ENCODE results near the gene PRTN3.

PRTN3 gene

DNA sequence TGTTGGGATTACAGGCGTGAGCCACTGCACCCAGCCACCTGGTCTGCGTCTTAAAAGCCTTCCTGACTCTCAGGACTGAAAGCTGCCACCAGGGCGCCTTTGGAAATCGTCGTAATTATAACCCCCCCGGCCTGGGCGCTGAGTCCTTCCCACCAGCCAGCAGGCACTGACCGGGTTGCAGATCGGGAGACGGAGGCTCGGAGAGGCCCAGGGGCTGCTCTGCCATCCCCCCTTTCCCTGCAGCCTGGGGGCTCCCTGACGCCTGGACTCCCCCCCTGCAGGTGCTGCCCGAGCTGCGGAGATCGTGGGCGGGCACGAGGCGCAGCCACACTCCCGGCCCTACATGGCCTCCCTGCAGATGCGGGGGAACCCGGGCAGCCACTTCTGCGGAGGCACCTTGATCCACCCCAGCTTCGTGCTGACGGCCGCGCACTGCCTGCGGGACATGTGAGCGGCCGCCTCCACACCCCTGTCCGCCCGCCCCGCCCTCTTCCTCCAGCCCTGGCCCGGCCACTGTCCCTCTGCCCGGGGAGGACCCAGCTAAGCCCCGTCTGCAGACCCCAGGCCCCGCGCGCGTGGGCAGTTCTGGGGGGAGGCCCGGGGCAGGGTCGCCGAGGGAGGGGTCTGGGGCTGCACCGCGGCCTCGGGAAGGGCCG lies 2.5 kb downstream of the PRTN3 start:
- Histone ChIP-seq H3K23ac (ENCODE audit: low read depth, low read length, poor library complexity) (no peak overlapping the region), H2BK12ac (ENCODE audit: low read length) (peak overlapping the region; percentile 58), H2AK5ac (ENCODE audit: low read depth, low read length) (peak overlapping the region; percentile 94), H3K4me1 (ENCODE audit: control insufficient read depth in 2 of 2, insufficient read depth in 1 of 2, low read depth in 1 of 2, low read length in 2 of 2) (peaks cover 9 to 13% of the 10 kb centered on the region in 2 donors), H2AFZ (ENCODE audit: low read length) (peak overlapping the region; percentile 85), H3K27me3 (ENCODE audit: control insufficient read depth in 3 of 3, insufficient read depth in 3 of 3, low read depth in 1 of 3, low read length in 3 of 3) (peaks cover 0 to 55% (median 13%) of the 10 kb centered on the region in 3 experiments), H3K36me3 (replicated peaks in 1 of 2; ENCODE audit: control insufficient read depth in 2 of 2, insufficient read depth in 2 of 2, low read length in 2 of 2) (no peaks in the 10 kb centered on the region), H3K14ac (ENCODE audit: low read length) (no peak overlapping the region), H3K79me1 (ENCODE audit: low read depth, low read length) (peaks cover 2% of the 10 kb centered on the region), H3K4ac (ENCODE audit: low read length) (peak overlapping the region; percentile 95), H2BK120ac (ENCODE audit: low read depth, low read length) (peak overlapping the region; percentile 72), H3K9me3 (replicated peaks in 1 of 2; ENCODE audit: control insufficient read depth in 2 of 2, insufficient read depth in 1 of 2, low read depth in 1 of 2, low read length in 2 of 2) (no peaks in the 10 kb centered on the region), H3K9ac (ENCODE audit: low read depth, low read length, poor library complexity) (peak overlapping the region; percentile 77), H4K8ac (ENCODE audit: low read depth, low read length) (peak overlapping the region; percentile 43), H3K4me3 (ENCODE audit: low read length in 2 of 2) (peak overlapping the region in 1 of 2 donors; percentile 70), H3K4me2 (ENCODE audit: insufficient read depth, low read length, poor library complexity, severe bottlenecking) (peak overlapping the region; percentile 69), H2BK15ac (ENCODE audit: low read length) (peak overlapping the region; percentile 94), H3K18ac (ENCODE audit: low read length) (peak overlapping the region; percentile 98), H2BK5ac (ENCODE audit: low read length) (no peak overlapping the region), H3K27ac (replicated peaks; ENCODE audit: low read length) (no peak overlapping the region), H4K91ac (ENCODE audit: low read depth, low read length, poor library complexity) (no peak overlapping the region)
- DNase-seq (ENCODE audit: low spot score), result no peak
- no CpG with 5 or more reads among the region's 46 CpGs for WGBS, 2 donors (ENCODE audit: extremely low coverage in 2 of 2, insufficient read length in 2 of 2, insufficient replicate concordance in 1 of 2)

DNA sequence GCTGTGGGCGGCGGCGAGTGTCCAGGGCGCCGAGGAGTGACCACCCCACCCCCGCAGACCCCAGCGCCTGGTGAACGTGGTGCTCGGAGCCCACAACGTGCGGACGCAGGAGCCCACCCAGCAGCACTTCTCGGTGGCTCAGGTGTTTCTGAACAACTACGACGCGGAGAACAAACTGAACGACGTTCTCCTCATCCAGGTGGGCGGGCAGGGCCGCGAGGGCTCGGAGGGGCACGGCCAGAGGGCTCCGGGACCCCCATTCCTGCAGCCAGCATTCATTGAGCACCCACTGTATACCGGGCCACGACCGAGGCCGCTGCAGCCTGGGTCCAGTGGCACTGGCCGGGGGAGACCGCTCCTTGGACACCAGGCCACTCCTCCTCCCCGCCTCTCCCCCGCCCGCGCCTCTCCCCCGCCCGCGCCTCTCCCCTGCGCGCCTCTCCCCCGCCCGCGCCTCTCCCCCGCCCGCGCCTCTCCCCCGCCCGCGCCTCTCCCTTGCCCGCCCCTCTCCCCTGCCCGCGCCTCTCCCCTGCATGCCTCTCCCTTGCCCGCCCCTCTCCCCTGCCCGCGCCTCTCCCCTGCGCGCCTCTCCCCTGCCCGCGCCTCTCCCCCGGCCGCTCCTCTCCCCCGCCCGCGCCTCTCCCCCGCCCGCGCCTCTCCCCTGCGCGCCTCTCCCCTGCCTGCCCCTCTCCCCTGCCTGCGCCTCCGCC lies 3.2 kb downstream of the PRTN3 start:
- Histone ChIP-seq H3K9ac (ENCODE audit: low read depth, low read length, poor library complexity) (peak overlapping the region; percentile 77), H3K4ac (ENCODE audit: low read length) (peak overlapping the region; percentile 95), H2BK120ac (ENCODE audit: low read depth, low read length) (peak overlapping the region; percentile 72), H3K23ac (ENCODE audit: low read depth, low read length, poor library complexity) (no peak overlapping the region), H3K18ac (ENCODE audit: low read length) (peak overlapping the region; percentile 98), H4K8ac (ENCODE audit: low read depth, low read length) (peak overlapping the region; percentile 17), H2BK15ac (ENCODE audit: low read length) (peak overlapping the region; percentile 94), H4K91ac (ENCODE audit: low read depth, low read length, poor library complexity) (no peak overlapping the region), H2BK5ac (ENCODE audit: low read length) (no peak overlapping the region), H3K36me3 (replicated peaks in 1 of 2; ENCODE audit: control insufficient read depth in 2 of 2, insufficient read depth in 2 of 2, low read length in 2 of 2) (no peaks in the 10 kb centered on the region), H3K4me3 (ENCODE audit: low read length in 2 of 2) (peak overlapping the region in 1 of 2 donors; percentile 70), H3K14ac (ENCODE audit: low read length) (peak overlapping the region; percentile 38), H2AK5ac (ENCODE audit: low read depth, low read length) (peak overlapping the region; percentile 94), H3K79me1 (ENCODE audit: low read depth, low read length) (peaks cover 2% of the 10 kb centered on the region), H3K9me3 (replicated peaks in 1 of 2; ENCODE audit: control insufficient read depth in 2 of 2, insufficient read depth in 1 of 2, low read depth in 1 of 2, low read length in 2 of 2) (no peaks in the 10 kb centered on the region), H2AFZ (ENCODE audit: low read length) (peak overlapping the region; percentile 85), H3K27ac (replicated peaks; ENCODE audit: low read length) (no peak overlapping the region), H3K27me3 (ENCODE audit: control insufficient read depth in 3 of 3, insufficient read depth in 3 of 3, low read depth in 1 of 3, low read length in 3 of 3) (peaks cover 0 to 55% (median 13%) of the 10 kb centered on the region in 3 experiments), H3K4me1 (ENCODE audit: control insufficient read depth in 2 of 2, insufficient read depth in 1 of 2, low read depth in 1 of 2, low read length in 2 of 2) (peaks cover 9 to 13% of the 10 kb centered on the region in 2 donors), H2BK12ac (ENCODE audit: low read length) (peak overlapping the region; percentile 98), H3K4me2 (ENCODE audit: insufficient read depth, low read length, poor library complexity, severe bottlenecking) (peak overlapping the region; percentile 69)
- WGBS, 2 donors (ENCODE audit: extremely low coverage in 2 of 2, insufficient read length in 2 of 2, insufficient replicate concordance in 1 of 2), result no CpG with 5 or more reads among the region's 70 CpGs
- DNase-seq (ENCODE audit: low spot score), result no peak

DNA sequence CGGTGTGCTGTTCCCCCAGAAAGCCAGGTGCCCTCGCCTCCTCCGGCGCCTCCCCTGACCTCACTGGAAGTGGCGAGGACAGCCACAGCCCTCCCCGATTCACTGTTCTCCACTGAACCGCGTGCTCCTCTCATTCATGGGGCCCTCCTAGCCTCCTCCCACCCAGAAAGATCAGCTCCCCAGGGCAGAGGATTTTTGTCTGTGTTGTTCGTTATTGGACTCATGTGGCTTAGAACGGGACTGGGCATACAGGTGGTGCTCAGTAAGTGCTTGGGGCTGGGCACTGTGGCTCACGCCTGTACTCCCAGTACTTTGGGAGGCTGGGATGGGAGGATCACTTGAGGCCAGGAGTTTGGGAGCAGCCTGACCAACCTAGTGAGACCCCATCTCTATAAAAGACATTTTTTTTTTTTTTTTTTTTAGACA lies 3.8 kb downstream of the PRTN3 start:
- Histone ChIP-seq H3K18ac (ENCODE audit: low read length) (peak overlapping the region; percentile 57), H3K4me3 (ENCODE audit: low read length in 2 of 2) (no peak overlapping the region), H2BK120ac (ENCODE audit: low read depth, low read length) (no peak overlapping the region), H3K79me1 (ENCODE audit: low read depth, low read length) (peaks cover 2% of the 10 kb centered on the region), H4K91ac (ENCODE audit: low read depth, low read length, poor library complexity) (no peak overlapping the region), H3K36me3 (replicated peaks in 1 of 2; ENCODE audit: control insufficient read depth in 2 of 2, insufficient read depth in 2 of 2, low read length in 2 of 2) (no peaks in the 10 kb centered on the region), H3K14ac (ENCODE audit: low read length) (no peak overlapping the region), H3K23ac (ENCODE audit: low read depth, low read length, poor library complexity) (no peak overlapping the region), H3K27ac (replicated peaks; ENCODE audit: low read length) (no peak overlapping the region), H3K9me3 (replicated peaks in 1 of 2; ENCODE audit: control insufficient read depth in 2 of 2, insufficient read depth in 1 of 2, low read depth in 1 of 2, low read length in 2 of 2) (no peaks in the 10 kb centered on the region), H3K27me3 (ENCODE audit: control insufficient read depth in 3 of 3, insufficient read depth in 3 of 3, low read depth in 1 of 3, low read length in 3 of 3) (peaks cover 0 to 54% (median 13%) of the 10 kb centered on the region in 3 experiments), H2AK5ac (ENCODE audit: low read depth, low read length) (no peak overlapping the region), H3K4me1 (ENCODE audit: control insufficient read depth in 2 of 2, insufficient read depth in 1 of 2, low read depth in 1 of 2, low read length in 2 of 2) (peaks cover 9 to 13% of the 10 kb centered on the region in 2 donors), H2BK15ac (ENCODE audit: low read length) (no peak overlapping the region), H4K8ac (ENCODE audit: low read depth, low read length) (no peak overlapping the region), H3K4me2 (ENCODE audit: insufficient read depth, low read length, poor library complexity, severe bottlenecking) (peak overlapping the region; percentile 11), H3K4ac (ENCODE audit: low read length) (no peak overlapping the region), H3K9ac (ENCODE audit: low read depth, low read length, poor library complexity) (no peak overlapping the region), H2BK5ac (ENCODE audit: low read length) (no peak overlapping the region), H2BK12ac (ENCODE audit: low read length) (peak overlapping the region; percentile 98), H2AFZ (ENCODE audit: low read length) (no peak overlapping the region)
- no peak for DNase-seq (ENCODE audit: low spot score)
- no CpG with 5 or more reads among the region's 11 CpGs for WGBS, 2 donors (ENCODE audit: extremely low coverage in 2 of 2, insufficient read length in 2 of 2, insufficient replicate concordance in 1 of 2)

Measured in neuronal stem cell (in vitro differentiated cells).